ENCODE data around the gene MCU. TPM values are rescaled to one million over a fixed set of nuclear protein-coding genes. Genes with fewer than 3 reads are reported as not detected.
"Not testable (repeated sequence)": the region's sequence is repeated elsewhere in the genome, so short reads cannot be mapped to it uniquely, and the experiment has no call there.

MCU gene
- total RNA-seq, 4 donors from 2014 or later: 13.2 to 29.8 (median 16.3) TPM

- ATAC-seq (ENCODE audit: low FRiP score) (no peak), DNase-seq (ENCODE audit: low spot score) (no peak)
Observed at GRCh38 chr10:72762042-72762441, 70.1 kb downstream of the MCU start.

DNA sequence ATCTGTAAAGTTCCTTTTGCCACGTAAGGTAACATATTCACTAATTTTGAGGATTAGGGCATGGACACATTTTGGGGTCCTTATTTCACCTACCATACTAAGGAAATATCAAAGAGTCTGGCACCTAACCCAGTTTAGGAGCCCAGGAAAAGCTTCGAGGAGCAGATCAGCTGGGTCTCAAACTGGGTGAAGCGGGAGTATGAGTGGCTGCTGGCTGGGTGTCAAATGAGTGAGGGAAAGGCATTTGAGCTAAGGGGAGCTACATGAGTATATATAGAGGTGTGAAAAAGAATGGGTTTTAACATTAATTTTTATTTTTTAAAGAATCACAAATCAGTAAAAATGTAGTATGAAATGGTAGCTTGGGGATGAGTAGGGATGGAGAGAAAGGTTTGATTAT is 71.3 kb downstream of the MCU start:
- DNase-seq (ENCODE audit: low spot score) (no peak), ATAC-seq (ENCODE audit: low FRiP score) (no peak)
- TF ChIP-seq, protein P1, sequence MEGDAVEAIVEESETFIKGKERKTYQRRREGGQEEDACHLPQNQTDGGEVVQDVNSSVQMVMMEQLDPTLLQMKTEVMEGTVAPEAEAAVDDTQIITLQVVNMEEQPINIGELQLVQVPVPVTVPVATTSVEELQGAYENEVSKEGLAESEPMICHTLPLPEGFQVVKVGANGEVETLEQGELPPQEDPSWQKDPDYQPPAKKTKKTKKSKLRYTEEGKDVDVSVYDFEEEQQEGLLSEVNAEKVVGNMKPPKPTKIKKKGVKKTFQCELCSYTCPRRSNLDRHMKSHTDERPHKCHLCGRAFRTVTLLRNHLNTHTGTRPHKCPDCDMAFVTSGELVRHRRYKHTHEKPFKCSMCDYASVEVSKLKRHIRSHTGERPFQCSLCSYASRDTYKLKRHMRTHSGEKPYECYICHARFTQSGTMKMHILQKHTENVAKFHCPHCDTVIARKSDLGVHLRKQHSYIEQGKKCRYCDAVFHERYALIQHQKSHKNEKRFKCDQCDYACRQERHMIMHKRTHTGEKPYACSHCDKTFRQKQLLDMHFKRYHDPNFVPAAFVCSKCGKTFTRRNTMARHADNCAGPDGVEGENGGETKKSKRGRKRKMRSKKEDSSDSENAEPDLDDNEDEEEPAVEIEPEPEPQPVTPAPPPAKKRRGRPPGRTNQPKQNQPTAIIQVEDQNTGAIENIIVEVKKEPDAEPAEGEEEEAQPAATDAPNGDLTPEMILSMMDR (IDR thresholded peaks at IDR 0.05): no peak

More at GRCh38 chr10:72762042-72762441, 70.1 kb downstream of the MCU start:
- TF ChIP-seq, protein P1 (IDR thresholded peaks at IDR 0.05): no peak

- TF ChIP-seq, protein P1 (IDR thresholded peaks at IDR 0.05): no peak
- ATAC-seq (ENCODE audit: low FRiP score) (peak; percentile 41), DNase-seq (ENCODE audit: low spot score) (no peak)
Observed at GRCh38 chr10:72764151-72764550, 72.2 kb downstream of the MCU start.

GRCh38 chr10:72765051-72765745 is 73.3 kb downstream of the MCU start:
- ATAC-seq (ENCODE audit: low FRiP score) (no peak), DNase-seq (ENCODE audit: low spot score) (no peak)
- TF ChIP-seq, protein P1 (IDR thresholded peaks at IDR 0.05): no peak

- ATAC-seq (ENCODE audit: low FRiP score); DNase-seq (ENCODE audit: low spot score): not testable (repeated sequence)
Observed at GRCh38 chr10:72771195-72771594, 79.3 kb downstream of the MCU start.

GRCh38 chr10:72772031-72772430 is 80.1 kb downstream of the MCU start:
- no peak for ATAC-seq (ENCODE audit: low FRiP score)
- DNase-seq (ENCODE audit: low spot score): no peak
- TF ChIP-seq, protein P1 (IDR thresholded peaks at IDR 0.05): no peak

- no peak for DNase-seq (ENCODE audit: low spot score)
- TF ChIP-seq, protein P1 (IDR thresholded peaks at IDR 0.05): no peak
- ATAC-seq (ENCODE audit: low FRiP score): no peak
Observed at GRCh38 chr10:72779874-72780273, 87.9 kb downstream of the MCU start.
